ENCODE data around the gene SND1. TPM values are rescaled to one million over a fixed set of nuclear protein-coding genes. Genes with fewer than 3 reads are reported as not detected.

SND1 gene
- total RNA-seq, 1 experiment from 2014 or later, result 218 TPM

GRCh38 chr7:128100225-128100948 lies 448.4 kb downstream of the SND1 start:
- H3K79me2 ChIP-seq (ENCODE audit: insufficient read depth, low read length), result no peaks in the 10 kb centered on the region
- H3K23ac ChIP-seq (ENCODE audit: insufficient read length, low read depth, low read length), result no peak overlapping the region
- Mint-ChIP-seq H3K4me1 (peaks cover 5 to 10% of the 10 kb centered on the region in 2 experiments), H3K4me3 (no peak overlapping the region), H3K27me3 (ENCODE audit: low read depth) (peaks cover 42% of the 10 kb centered on the region), H3K9me3 (no peaks in the 10 kb centered on the region), H3K36me3 (ENCODE audit: insufficient read depth in 1 of 3, low read depth in 3 of 3) (peaks cover 0 to 6% (median 0%) of the 10 kb centered on the region in 3 experiments; a peak in 2 of 7 replicates), H3K27ac (no peak overlapping the region; a peak in 1 of 7 replicates)
- no peak for DNase-seq
- H2BK15ac ChIP-seq (ENCODE audit: low read depth, low read length), result no peak overlapping the region
- no peak overlapping the region for H2AK5ac ChIP-seq (ENCODE audit: insufficient read length, low read length)
- H3K23me2 ChIP-seq (ENCODE audit: insufficient read length, low read depth, low read length, poor library complexity, severe bottlenecking), result peaks cover 11% of the 10 kb centered on the region
- H3K27ac ChIP-seq (ENCODE audit: insufficient read length, low read depth, low read length), result no peak overlapping the region
- no peak overlapping the region for H3K9ac ChIP-seq (ENCODE audit: extremely low read depth, insufficient read length, low read length)
- H3K9me3 ChIP-seq (ENCODE audit: control insufficient read depth, low read depth, low read length), result no peaks in the 10 kb centered on the region
- no peak overlapping the region for H2BK20ac ChIP-seq (ENCODE audit: low read depth, low read length, poor library complexity, severe bottlenecking)
- H2BK12ac ChIP-seq (ENCODE audit: insufficient read length, low read depth, low read length), result no peak overlapping the region
- H4K91ac ChIP-seq (ENCODE audit: insufficient read length, low read depth, low read length), result no peak overlapping the region
- no CpG with 5 or more reads among the region's 3 CpGs for WGBS (ENCODE audit: extremely low coverage, insufficient read length, low lambda C conversion rate)
- no peak overlapping the region for H2BK5ac ChIP-seq (ENCODE audit: insufficient read length, low read length)
- no peak overlapping the region for H3K18ac ChIP-seq (ENCODE audit: insufficient read length, low read depth, low read length)
- no peak overlapping the region for H4K5ac ChIP-seq (ENCODE audit: insufficient read length, low read depth, low read length)
- H3K79me1 ChIP-seq (ENCODE audit: insufficient read depth, low read depth, low read length, poor library complexity, severe bottlenecking), result no peaks in the 10 kb centered on the region
- H3K27me3 ChIP-seq (ENCODE audit: insufficient read depth, low read length), result peaks cover 14% of the 10 kb centered on the region; the same call in 1 of the 2 replicates
- H2AFZ ChIP-seq (ENCODE audit: low read length), result no peak overlapping the region
- H3K56ac ChIP-seq (ENCODE audit: insufficient read length, low read depth, low read length), result no peak overlapping the region
- no peaks in the 10 kb centered on the region for H4K20me1 ChIP-seq (ENCODE audit: control insufficient read depth, insufficient read depth, insufficient read length)
- H3K14ac ChIP-seq (ENCODE audit: insufficient read depth, low read length), result no peak overlapping the region; the same call in 1 of the 2 replicates
- H4K8ac ChIP-seq (replicated peaks; ENCODE audit: insufficient read length, low read depth, low read length), result no peak overlapping the region
- no peak overlapping the region for H3K4ac ChIP-seq (ENCODE audit: low read depth, low read length)
- no peak overlapping the region for H3T11ph ChIP-seq (ENCODE audit: low read length)
- TF ChIP-seq, protein P1, sequence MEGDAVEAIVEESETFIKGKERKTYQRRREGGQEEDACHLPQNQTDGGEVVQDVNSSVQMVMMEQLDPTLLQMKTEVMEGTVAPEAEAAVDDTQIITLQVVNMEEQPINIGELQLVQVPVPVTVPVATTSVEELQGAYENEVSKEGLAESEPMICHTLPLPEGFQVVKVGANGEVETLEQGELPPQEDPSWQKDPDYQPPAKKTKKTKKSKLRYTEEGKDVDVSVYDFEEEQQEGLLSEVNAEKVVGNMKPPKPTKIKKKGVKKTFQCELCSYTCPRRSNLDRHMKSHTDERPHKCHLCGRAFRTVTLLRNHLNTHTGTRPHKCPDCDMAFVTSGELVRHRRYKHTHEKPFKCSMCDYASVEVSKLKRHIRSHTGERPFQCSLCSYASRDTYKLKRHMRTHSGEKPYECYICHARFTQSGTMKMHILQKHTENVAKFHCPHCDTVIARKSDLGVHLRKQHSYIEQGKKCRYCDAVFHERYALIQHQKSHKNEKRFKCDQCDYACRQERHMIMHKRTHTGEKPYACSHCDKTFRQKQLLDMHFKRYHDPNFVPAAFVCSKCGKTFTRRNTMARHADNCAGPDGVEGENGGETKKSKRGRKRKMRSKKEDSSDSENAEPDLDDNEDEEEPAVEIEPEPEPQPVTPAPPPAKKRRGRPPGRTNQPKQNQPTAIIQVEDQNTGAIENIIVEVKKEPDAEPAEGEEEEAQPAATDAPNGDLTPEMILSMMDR (conservative IDR thresholded peaks at IDR 0.05), result no peak
- H3K4me1 ChIP-seq (ENCODE audit: insufficient read depth, low read length), result peaks cover 2% of the 10 kb centered on the region; the same call in 1 of the 2 replicates
- H2BK120ac ChIP-seq (ENCODE audit: low read depth, low read length, poor library complexity, severe bottlenecking), result no peak overlapping the region
- H3K4me2 ChIP-seq (ENCODE audit: insufficient read depth, insufficient read length, low read length), result no peak overlapping the region

Data from H9 (cell line).